KMS-11 (cell line): ENCODE results near the gene FILIP1.

Experiments used
- H2AFZ ChIP-seq: fragments of 200-600 bp; sonication (generic); 2 replicates; pipeline ENCODE4 v1.6.1; 2016; ENCODE audit warnings: antibody characterized with exemption, mixed run types, low read depth
- H3K27ac ChIP-seq: fragments of 200-600 bp; sonication (generic); 2 replicates; pipeline ENCODE4 v1.6.1; 2016; ENCODE audit warnings: mild to moderate bottlenecking, mixed run types
- H3K27me3 ChIP-seq: fragments of 200-600 bp; sonication (generic); 2 replicates; pipeline ENCODE4 v1.6.1; 2017; ENCODE audit warnings: mild to moderate bottlenecking, low read depth, mixed run types, moderate library complexity; ENCODE audit not compliant: insufficient read depth
- H3K36me3 ChIP-seq: fragments of 200-600 bp; sonication (generic); 2 replicates; pipeline ENCODE4 v1.6.1; 2017; ENCODE audit warnings: mild to moderate bottlenecking, mixed run types; ENCODE audit not compliant: insufficient read depth
- H3K4me1 ChIP-seq: fragments of 200-600 bp; sonication (generic); 2 replicates; pipeline ENCODE4 v1.6.1; 2016; ENCODE audit warnings: mild to moderate bottlenecking, low read depth, mixed run types; ENCODE audit not compliant: poor library complexity, severe bottlenecking
- H3K4me2 ChIP-seq: fragments of 200-600 bp; sonication (generic); 2 replicates; pipeline ENCODE4 v1.7.0; 2016; ENCODE audit warnings: mild to moderate bottlenecking, mixed run types
- H3K4me3 ChIP-seq: fragments of 200-600 bp; sonication (generic); IDR thresholded peaks from 2 replicates; pipeline ENCODE4 v1.6.1; 2017; ENCODE audit warnings: low read depth, low read length, mixed read lengths; ENCODE audit not compliant: insufficient read depth
- H3K79me2 ChIP-seq: fragments of 200-600 bp; sonication (generic); 2 replicates; pipeline ENCODE4 v1.6.1; 2016; ENCODE audit warnings: low read depth, mixed run types; ENCODE audit not compliant: insufficient read depth
- H3K9ac ChIP-seq: fragments of 200-600 bp; sonication (generic); 2 replicates; pipeline ENCODE4 v1.6.1; 2016; ENCODE audit warnings: mild to moderate bottlenecking, mixed run types
- H4K20me1 ChIP-seq: fragments of 200-600 bp; sonication (generic); 2 replicates; pipeline ENCODE4 v1.6.1; 2016; ENCODE audit warnings: mild to moderate bottlenecking, mixed run types; ENCODE audit not compliant: insufficient read depth
- TF ChIP-seq, protein P1 (sequence below): fragments of 200-600 bp; sonication (generic); conservative IDR thresholded peaks from 2 replicates; pipeline ENCODE4 v1.6.1; 2017; ENCODE audit warnings: low read depth, mild to moderate bottlenecking, antibody characterized with exemption, low read length, moderate library complexity, mixed read lengths

Gene FILIP1

DNA sequence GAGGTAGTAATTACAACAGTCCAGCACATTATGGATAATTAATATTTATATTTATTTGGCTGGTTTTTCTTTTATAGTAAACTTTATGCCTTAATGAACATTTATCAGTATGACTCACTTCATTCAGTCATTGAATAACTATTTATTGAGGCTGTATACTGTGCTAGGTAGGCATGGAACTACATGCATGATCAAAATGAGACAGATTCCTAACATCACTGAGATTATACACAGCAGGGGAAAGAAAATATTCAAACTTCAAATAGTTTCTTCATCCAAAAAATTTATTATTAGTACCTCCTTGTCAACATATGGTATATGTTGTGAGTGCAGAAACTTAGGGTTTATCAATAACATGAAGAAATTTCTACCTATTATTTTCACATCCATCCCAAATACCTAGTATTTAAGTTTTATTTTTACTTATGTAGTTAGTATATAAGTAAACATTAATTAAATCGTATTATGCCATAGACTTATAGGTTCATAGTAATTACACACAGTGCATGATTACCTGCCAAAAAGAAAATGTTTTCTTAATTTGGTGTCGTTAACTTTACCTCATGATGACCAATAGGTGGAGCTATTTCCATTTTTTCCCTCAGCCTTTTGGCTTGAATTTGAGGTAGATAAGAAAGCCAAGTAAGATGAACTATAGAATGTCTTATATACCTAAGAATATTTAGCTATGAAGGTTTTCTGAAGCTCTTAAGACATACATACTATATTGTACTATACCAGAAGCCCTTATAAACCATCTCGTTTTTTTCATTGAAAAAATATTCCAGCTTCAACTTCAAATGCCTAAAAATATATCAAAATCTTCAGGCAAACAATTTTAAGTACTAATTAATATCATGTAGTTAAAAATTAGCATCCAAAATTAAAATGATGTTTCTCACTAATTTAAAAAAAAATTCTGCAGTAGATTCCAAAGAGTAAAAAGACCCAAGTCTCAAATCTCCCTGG, 196.5 kb downstream of the FILIP1 start:
- Histone ChIP-seq H3K4me3 (no peak overlapping the region), H4K20me1 (no peaks in the 10 kb centered on the region), H3K9ac (no peak overlapping the region), H3K27ac (no peak overlapping the region), H3K79me2 (no peaks in the 10 kb centered on the region), H3K4me2 (no peak overlapping the region), H3K4me1 (no peaks in the 10 kb centered on the region), H3K36me3 (no peaks in the 10 kb centered on the region), H2AFZ (no peak overlapping the region), H3K27me3 (no peaks in the 10 kb centered on the region)
- TF ChIP-seq, protein P1, sequence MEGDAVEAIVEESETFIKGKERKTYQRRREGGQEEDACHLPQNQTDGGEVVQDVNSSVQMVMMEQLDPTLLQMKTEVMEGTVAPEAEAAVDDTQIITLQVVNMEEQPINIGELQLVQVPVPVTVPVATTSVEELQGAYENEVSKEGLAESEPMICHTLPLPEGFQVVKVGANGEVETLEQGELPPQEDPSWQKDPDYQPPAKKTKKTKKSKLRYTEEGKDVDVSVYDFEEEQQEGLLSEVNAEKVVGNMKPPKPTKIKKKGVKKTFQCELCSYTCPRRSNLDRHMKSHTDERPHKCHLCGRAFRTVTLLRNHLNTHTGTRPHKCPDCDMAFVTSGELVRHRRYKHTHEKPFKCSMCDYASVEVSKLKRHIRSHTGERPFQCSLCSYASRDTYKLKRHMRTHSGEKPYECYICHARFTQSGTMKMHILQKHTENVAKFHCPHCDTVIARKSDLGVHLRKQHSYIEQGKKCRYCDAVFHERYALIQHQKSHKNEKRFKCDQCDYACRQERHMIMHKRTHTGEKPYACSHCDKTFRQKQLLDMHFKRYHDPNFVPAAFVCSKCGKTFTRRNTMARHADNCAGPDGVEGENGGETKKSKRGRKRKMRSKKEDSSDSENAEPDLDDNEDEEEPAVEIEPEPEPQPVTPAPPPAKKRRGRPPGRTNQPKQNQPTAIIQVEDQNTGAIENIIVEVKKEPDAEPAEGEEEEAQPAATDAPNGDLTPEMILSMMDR = peak; percentile 61

DNA sequence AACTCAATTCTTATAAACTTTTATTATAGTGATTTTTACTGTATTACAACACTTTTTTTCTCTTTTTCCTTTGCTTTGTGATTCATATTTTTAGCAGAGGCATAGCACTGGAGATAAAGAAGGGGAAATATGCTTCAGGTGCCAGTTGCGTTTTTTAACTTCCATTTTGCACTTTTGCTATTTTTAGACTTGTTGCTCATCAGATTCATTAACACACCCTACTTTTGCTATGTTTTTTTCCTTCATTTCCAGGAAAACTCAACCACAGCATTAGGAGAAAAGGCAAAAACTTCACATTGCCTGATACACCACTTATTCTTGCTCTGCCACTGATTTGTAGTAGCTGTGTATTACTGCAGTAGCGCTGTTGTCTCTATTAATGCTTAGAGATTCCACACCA, 201.0 kb downstream of the FILIP1 start:
- Histone ChIP-seq H3K27me3 (no peaks in the 10 kb centered on the region), H3K79me2 (no peaks in the 10 kb centered on the region), H3K4me3 (no peak overlapping the region), H2AFZ (no peak overlapping the region), H4K20me1 (no peaks in the 10 kb centered on the region), H3K36me3 (no peaks in the 10 kb centered on the region), H3K9ac (no peak overlapping the region), H3K27ac (no peak overlapping the region), H3K4me2 (no peak overlapping the region), H3K4me1 (no peaks in the 10 kb centered on the region)
- TF ChIP-seq, protein P1 = no peak

DNA sequence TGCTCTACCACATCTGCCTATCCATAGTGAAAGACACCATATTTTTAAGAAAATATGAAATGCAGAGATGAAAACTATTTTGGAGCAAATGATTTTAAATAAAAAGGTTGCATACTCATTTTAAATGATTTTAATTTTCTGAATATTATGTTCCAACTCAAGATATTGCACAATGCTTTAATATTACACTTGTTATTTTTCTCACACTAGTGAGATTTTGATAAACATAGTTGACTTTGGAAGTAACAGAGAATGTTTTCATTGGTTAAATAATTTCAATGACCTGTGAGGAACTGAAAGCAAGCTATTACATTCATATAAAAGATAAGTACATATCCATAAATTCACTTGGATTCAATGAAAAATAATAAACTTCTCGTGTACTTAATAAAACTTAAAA, 201.9 kb downstream of the FILIP1 start:
- TF ChIP-seq, protein P1 = no peak
- H3K4me3 ChIP-seq = no peak overlapping the region
- no peak overlapping the region for H3K27ac ChIP-seq
- H3K36me3 ChIP-seq = no peaks in the 10 kb centered on the region
- H2AFZ ChIP-seq = no peak overlapping the region
- no peak overlapping the region for H3K9ac ChIP-seq
- no peaks in the 10 kb centered on the region for H4K20me1 ChIP-seq
- H3K4me2 ChIP-seq = no peak overlapping the region
- H3K79me2 ChIP-seq = no peaks in the 10 kb centered on the region
- H3K4me1 ChIP-seq = no peaks in the 10 kb centered on the region
- no peaks in the 10 kb centered on the region for H3K27me3 ChIP-seq

DNA sequence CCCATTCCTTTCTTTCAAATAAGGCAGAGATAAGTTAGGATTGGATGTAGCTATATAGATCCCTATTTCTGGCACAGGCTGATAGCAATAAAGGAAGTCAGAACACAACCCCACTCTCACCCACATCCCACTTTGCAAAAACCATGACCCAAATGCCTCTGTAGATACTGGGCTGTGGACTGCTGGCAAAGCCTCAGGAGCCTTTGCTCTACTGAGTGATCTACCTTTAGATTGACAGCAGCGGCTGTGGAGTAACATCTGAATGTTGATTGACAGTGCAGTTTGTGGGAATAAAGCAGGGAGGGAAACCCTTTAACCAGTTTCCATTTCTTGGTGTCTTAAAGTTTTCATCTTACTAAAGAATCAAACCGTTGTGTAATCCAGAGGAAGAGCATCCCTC, 202.3 kb downstream of the FILIP1 start:
- Histone ChIP-seq H3K4me1 (peaks cover 3% of the 10 kb centered on the region), H3K27ac (no peak overlapping the region), H3K27me3 (no peaks in the 10 kb centered on the region), H3K36me3 (no peaks in the 10 kb centered on the region), H4K20me1 (no peaks in the 10 kb centered on the region), H3K4me2 (no peak overlapping the region), H3K4me3 (no peak overlapping the region), H3K9ac (no peak overlapping the region), H3K79me2 (no peaks in the 10 kb centered on the region), H2AFZ (no peak overlapping the region)
- TF ChIP-seq, protein P1 = no peak
